Thyroid gland (tissue), 4 donors: Measurements from ENCODE around the gene SLCO1C1.

Experiments used
- CTCF ChIP-seq, 6 experiments: fragments of 200-600 bp in 3 of 6; fragments of 450-650 bp in 3 of 6; sonication (generic) in 3 of 6; IDR thresholded peaks; one replicate each; pipeline ENCODE4 v1.5.1; 2016 to 2019; ENCODE audit warnings: antibody characterized with exemption in 6 of 6, mild to moderate bottlenecking in 2 of 6, inconsistent platforms in 1 of 6, moderate library complexity in 1 of 6
- POLR2A ChIP-seq, 2 donors: fragments of 450-650 bp; IDR thresholded peaks; one replicate each; pipeline ENCODE4 v1.6.1; 2017; ENCODE audit warnings: antibody characterized with exemption in 2 of 2, mild to moderate bottlenecking in 2 of 2, moderate library complexity in 1 of 2

- no peak for TF ChIP-seq CTCF (IDR thresholded peaks at IDR 0.05)
- no peak for TF ChIP-seq POLR2A (IDR thresholded peaks at IDR 0.05)
Measured at GRCh38 chr12:20657496-20657895, 37.6 kb upstream of the SLCO1C1 start.
